T follicular helper cell (primary cell): ENCODE measurements around the gene FAM131A.

Experiments
- DNase-seq: peaks from one replicate; pipeline ENCODE4 v3.0.0-alpha.2; 2020; ENCODE audit warnings: low read depth

Gene FAM131A

GRCh38 chr3:184395320-184395660 lies 57.9 kb downstream of the FAM131A start:
- DNase-seq: no peak
